ENCODE measurements around the gene CROCC2. TPM values are rescaled to one million over a fixed set of nuclear protein-coding genes. Genes with fewer than 3 reads are reported as not detected.

Gene CROCC2
- polyA plus RNA-seq, 1 of the 3 experiments (the other 2 are of a cell fraction): not detected

DNA sequence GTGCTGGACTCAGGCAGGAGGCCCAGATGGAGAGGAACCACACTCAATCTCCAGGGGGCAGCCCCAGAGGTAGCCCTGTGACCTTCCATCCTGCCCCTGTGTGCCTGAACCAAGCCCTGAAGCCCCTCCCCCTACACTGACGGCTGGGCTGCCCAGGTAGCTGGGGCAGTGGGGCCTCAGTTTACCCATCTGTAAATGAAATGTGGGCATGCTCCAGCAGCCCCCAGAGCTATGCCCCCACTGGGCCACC is 15.8 kb downstream of the CROCC2 start:
- TF ChIP-seq NFIC (IDR thresholded peaks at IDR 0.05; ENCODE audit: borderline replicate concordance): no peak
- no peak for TF ChIP-seq TCF12 (IDR thresholded peaks at IDR 0.05)
- TF ChIP-seq, protein P1, sequence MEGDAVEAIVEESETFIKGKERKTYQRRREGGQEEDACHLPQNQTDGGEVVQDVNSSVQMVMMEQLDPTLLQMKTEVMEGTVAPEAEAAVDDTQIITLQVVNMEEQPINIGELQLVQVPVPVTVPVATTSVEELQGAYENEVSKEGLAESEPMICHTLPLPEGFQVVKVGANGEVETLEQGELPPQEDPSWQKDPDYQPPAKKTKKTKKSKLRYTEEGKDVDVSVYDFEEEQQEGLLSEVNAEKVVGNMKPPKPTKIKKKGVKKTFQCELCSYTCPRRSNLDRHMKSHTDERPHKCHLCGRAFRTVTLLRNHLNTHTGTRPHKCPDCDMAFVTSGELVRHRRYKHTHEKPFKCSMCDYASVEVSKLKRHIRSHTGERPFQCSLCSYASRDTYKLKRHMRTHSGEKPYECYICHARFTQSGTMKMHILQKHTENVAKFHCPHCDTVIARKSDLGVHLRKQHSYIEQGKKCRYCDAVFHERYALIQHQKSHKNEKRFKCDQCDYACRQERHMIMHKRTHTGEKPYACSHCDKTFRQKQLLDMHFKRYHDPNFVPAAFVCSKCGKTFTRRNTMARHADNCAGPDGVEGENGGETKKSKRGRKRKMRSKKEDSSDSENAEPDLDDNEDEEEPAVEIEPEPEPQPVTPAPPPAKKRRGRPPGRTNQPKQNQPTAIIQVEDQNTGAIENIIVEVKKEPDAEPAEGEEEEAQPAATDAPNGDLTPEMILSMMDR (IDR thresholded peaks at IDR 0.05): no peak
- TF ChIP-seq RXRA (IDR thresholded peaks at IDR 0.05; ENCODE audit: borderline replicate concordance, low read depth): no peak
- no peak for TF ChIP-seq RFX5 (IDR thresholded peaks at IDR 0.05; ENCODE audit: low read length)
- TF ChIP-seq, protein P2, sequence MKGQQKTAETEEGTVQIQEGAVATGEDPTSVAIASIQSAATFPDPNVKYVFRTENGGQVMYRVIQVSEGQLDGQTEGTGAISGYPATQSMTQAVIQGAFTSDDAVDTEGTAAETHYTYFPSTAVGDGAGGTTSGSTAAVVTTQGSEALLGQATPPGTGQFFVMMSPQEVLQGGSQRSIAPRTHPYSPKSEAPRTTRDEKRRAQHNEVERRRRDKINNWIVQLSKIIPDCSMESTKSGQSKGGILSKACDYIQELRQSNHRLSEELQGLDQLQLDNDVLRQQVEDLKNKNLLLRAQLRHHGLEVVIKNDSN (IDR thresholded peaks at IDR 0.05; ENCODE audit: borderline replicate concordance, low read depth): no peak
- TF ChIP-seq POLR2AphosphoS5 (IDR thresholded peaks at IDR 0.05; ENCODE audit: low read depth, low read length): no peak
- TF ChIP-seq CHD2 (IDR thresholded peaks at IDR 0.05; ENCODE audit: low read length, partially characterized antibody): no peak
- no peak for TF ChIP-seq EZH2phosphoT487 (IDR thresholded peaks at IDR 0.05; ENCODE audit: borderline replicate concordance, low read depth)
- no peak for TF ChIP-seq GATA2 (CRISPR knock-in tag; IDR thresholded peaks at IDR 0.05)
- TF ChIP-seq SIN3A (IDR thresholded peaks at IDR 0.05; ENCODE audit: borderline replicate concordance, low read depth, low read length): no peak
- no peak for TF ChIP-seq MEF2A (IDR thresholded peaks at IDR 0.05; ENCODE audit: borderline replicate concordance, low read depth)
- H3K4me1 ChIP-seq (ENCODE audit: control insufficient read depth in 1 of 2, insufficient read depth in 2 of 2, low read depth in 1 of 2, low read length in 1 of 2): peaks cover 4 to 31% of the 10 kb centered on the region in 2 experiments; a peak in 2 of 4 replicates
- no CpG with 5 or more reads among the region's 1 CpG for WGBS (ENCODE audit: low lambda C conversion rate)
- CTCF ChIA-PET: interaction anchor here (1.8 to 1.9 kb wide), 2 partner anchors 7 to 8 kb away, joined by 8 to 10 read pairs; no protein-coding TSS in a partner anchor
- H3K9ac ChIP-seq: no peak overlapping the region
- no peak overlapping the region for H2AFZ ChIP-seq (ENCODE audit: low read depth)
- POLR2A ChIA-PET: no interaction called here
- DNase-seq: peak; percentile 15
- no peaks in the 10 kb centered on the region for H3K79me2 ChIP-seq (ENCODE audit: insufficient read depth)
- no peaks in the 10 kb centered on the region for H4K20me1 ChIP-seq (ENCODE audit: insufficient read depth)
- peak overlapping the region; percentile 55; the same call in 1 of the 2 replicates for H3K4me2 ChIP-seq
- peaks cover 2% of the 10 kb centered on the region for H3F3A ChIP-seq (replicated peaks; ENCODE audit: insufficient read depth)
- H3K4me3 ChIP-seq (ENCODE audit: low read depth in 2 of 2, low read length in 1 of 2): no peak overlapping the region
- H3K27me3 ChIP-seq (ENCODE audit: insufficient read depth): no peaks in the 10 kb centered on the region
- no peaks in the 10 kb centered on the region for H3K9me3 ChIP-seq
- H3K9me2 ChIP-seq: no peaks in the 10 kb centered on the region
- H3K27ac ChIP-seq (ENCODE audit: low read depth in 2 of 2, low read length in 1 of 2): peak overlapping the region in 1 of 2 experiments; percentile 73; a peak in 1 of 4 replicates
- no peaks in the 10 kb centered on the region for H3K36me3 ChIP-seq (replicated peaks in 1 of 2; ENCODE audit: control insufficient read depth in 1 of 2, insufficient read depth in 2 of 2, low read length in 1 of 2)

DNA sequence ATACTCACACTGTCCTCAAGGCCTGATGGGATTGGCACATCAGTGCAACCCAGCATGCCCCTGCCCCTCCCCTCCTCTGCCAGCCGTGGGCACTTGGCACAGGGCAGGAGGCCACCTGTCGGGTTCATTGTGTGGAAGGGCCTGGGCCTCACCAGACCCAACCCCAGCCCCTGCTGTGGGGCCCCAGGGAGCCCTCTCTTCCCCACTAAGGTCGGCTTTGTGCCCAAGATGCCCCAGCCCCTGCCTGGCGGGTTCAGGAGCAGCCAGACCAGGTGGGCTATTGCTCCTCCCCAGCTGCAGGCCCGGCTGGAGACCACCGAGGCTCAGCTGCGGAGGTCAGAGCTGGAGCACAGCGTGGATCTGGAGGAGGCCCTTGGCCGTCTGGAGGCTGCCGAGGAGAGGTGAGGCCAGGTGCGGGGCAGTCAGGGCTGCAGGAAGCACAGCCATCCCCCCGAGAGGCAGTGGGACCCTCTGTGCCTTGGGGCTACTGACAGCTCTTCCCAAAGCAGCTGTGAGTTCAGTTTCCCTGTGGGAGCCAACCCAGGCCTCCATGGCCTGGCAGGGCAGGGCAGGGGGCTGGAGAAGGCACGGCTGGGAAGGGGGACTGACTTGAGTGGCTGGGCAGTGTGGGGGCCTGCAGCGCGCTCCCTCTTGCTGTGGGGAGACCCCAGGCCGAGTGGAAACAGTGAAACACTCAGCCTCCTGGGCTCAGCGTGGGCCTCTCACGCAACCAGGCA is 16.3 kb downstream of the CROCC2 start:
- TF ChIP-seq RXRA (IDR thresholded peaks at IDR 0.05; ENCODE audit: borderline replicate concordance, low read depth) (no peak), JUND (IDR thresholded peaks at IDR 0.05) (no peak), FOXJ3 (CRISPR knock-in tag; IDR thresholded peaks at IDR 0.05) (no peak), EZH2phosphoT487 (IDR thresholded peaks at IDR 0.05; ENCODE audit: borderline replicate concordance, low read depth) (no peak), YY1 (IDR thresholded peaks at IDR 0.05; ENCODE audit: low read depth) (no peak), RAD21 (IDR thresholded peaks at IDR 0.05; ENCODE audit: low read length) (no peak)
- TF ChIP-seq, protein P3, sequence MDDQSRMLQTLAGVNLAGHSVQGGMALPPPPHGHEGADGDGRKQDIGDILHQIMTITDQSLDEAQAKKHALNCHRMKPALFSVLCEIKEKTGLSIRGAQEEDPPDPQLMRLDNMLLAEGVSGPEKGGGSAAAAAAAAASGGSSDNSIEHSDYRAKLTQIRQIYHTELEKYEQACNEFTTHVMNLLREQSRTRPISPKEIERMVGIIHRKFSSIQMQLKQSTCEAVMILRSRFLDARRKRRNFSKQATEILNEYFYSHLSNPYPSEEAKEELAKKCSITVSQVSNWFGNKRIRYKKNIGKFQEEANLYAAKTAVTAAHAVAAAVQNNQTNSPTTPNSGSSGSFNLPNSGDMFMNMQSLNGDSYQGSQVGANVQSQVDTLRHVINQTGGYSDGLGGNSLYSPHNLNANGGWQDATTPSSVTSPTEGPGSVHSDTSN (IDR thresholded peaks at IDR 0.05): no peak
- Histone ChIP-seq H4K20me1 (ENCODE audit: insufficient read depth) (no peaks in the 10 kb centered on the region), H3K27ac (ENCODE audit: low read depth in 2 of 2, low read length in 1 of 2) (no peak overlapping the region), H3K9me3 (no peaks in the 10 kb centered on the region), H3K4me3 (ENCODE audit: low read depth in 2 of 2, low read length in 1 of 2) (no peak overlapping the region), H3K36me3 (replicated peaks in 1 of 2; ENCODE audit: control insufficient read depth in 1 of 2, insufficient read depth in 2 of 2, low read length in 1 of 2) (no peaks in the 10 kb centered on the region), H3F3A (replicated peaks; ENCODE audit: insufficient read depth) (peaks cover 5% of the 10 kb centered on the region), H2AFZ (ENCODE audit: low read depth) (no peak overlapping the region), H3K9ac (no peak overlapping the region), H3K9me2 (no peaks in the 10 kb centered on the region), H3K27me3 (ENCODE audit: insufficient read depth) (no peaks in the 10 kb centered on the region), H3K4me1 (ENCODE audit: control insufficient read depth in 1 of 2, insufficient read depth in 2 of 2, low read depth in 1 of 2, low read length in 1 of 2) (peaks cover 4 to 26% of the 10 kb centered on the region in 2 experiments; a peak in 2 of 4 replicates), H3K4me2 (no peak overlapping the region), H3K79me2 (ENCODE audit: insufficient read depth) (no peaks in the 10 kb centered on the region)
- ChIA-PET POLR2A (no interaction called here), CTCF (interaction anchor here (0.6 to 1.9 kb wide), 3 partner anchors 8 to 342 kb away, joined by 3 to 10 read pairs (median 8); no protein-coding TSS in a partner anchor)
- 60% methylated on average over 1 of the region's 18 CpGs for WGBS (ENCODE audit: low lambda C conversion rate)
- peak; percentile 30 for DNase-seq
